MM.1S (cell line): ENCODE measurements around the gene THRA.

Source experiments
- DNase-seq: peaks from one replicate; pipeline ENCODE4 v3.0.0-alpha.2; 2015
- H2AFZ ChIP-seq: fragments of 300-600 bp; sonication (generic); 2 replicates; pipeline ENCODE4 v1.6.0; 2016; ENCODE audit warnings: antibody characterized with exemption, low read length
- H3F3A ChIP-seq: fragments of 300-600 bp; sonication (generic); 2 replicates; pipeline ENCODE4 v1.6.1; 2016; ENCODE audit warnings: mild to moderate bottlenecking, antibody characterized with exemption, low read length, moderate library complexity, mixed read lengths; ENCODE audit not compliant: insufficient read depth
- H3K27ac ChIP-seq: fragments of 300-600 bp; sonication (generic); 2 replicates; pipeline ENCODE4 v1.5.1; 2016; ENCODE audit warnings: mild to moderate bottlenecking, low read length
- H3K27me3 ChIP-seq: fragments of 300-600 bp; sonication (generic); replicated peaks from 2 replicates; pipeline ENCODE4 v1.6.0; 2016; ENCODE audit warnings: low read length; ENCODE audit not compliant: insufficient read depth
- H3K36me3 ChIP-seq: fragments of 300-600 bp; sonication (generic); replicated peaks from 2 replicates; pipeline ENCODE4 v1.6.1; 2016; ENCODE audit warnings: mild to moderate bottlenecking, low read length, mixed read lengths; ENCODE audit not compliant: insufficient read depth
- H3K4me1 ChIP-seq: fragments of 300-600 bp; sonication (generic); 2 replicates; pipeline ENCODE4 v1.6.1; 2016; ENCODE audit warnings: low read length, mixed read lengths
- H3K4me2 ChIP-seq: fragments of 300-600 bp; sonication (generic); 2 replicates; pipeline ENCODE4 v1.6.0; 2016; ENCODE audit warnings: low read depth, low read length
- H3K4me3 ChIP-seq: fragments of 300-600 bp; sonication (generic); 2 replicates; pipeline ENCODE4 v1.5.1; 2016; ENCODE audit warnings: low read length, mixed read lengths
- H3K79me2 ChIP-seq: fragments of 300-600 bp; sonication (generic); 2 replicates; pipeline ENCODE4 v1.6.1; 2016; ENCODE audit warnings: mixed run types, low read length, mixed read lengths
- H3K9ac ChIP-seq: fragments of 300-600 bp; sonication (generic); 2 replicates; pipeline ENCODE4 v1.6.1; 2016; ENCODE audit warnings: low read length, mixed read lengths
- H3K9me2 ChIP-seq: fragments of 300-600 bp; sonication (generic); replicated peaks from 2 replicates; pipeline ENCODE4 v1.6.1; 2016; ENCODE audit warnings: mild to moderate bottlenecking, low read length, mixed read lengths; ENCODE audit not compliant: insufficient read depth
- H3K9me3 ChIP-seq: fragments of 300-600 bp; sonication (generic); replicated peaks from 2 replicates; pipeline ENCODE4 v1.6.1; 2016; ENCODE audit warnings: mild to moderate bottlenecking, low read length, mixed read lengths; ENCODE audit not compliant: insufficient read depth
- H4K20me1 ChIP-seq: fragments of 300-600 bp; sonication (generic); 2 replicates; pipeline ENCODE4 v1.6.1; 2016; ENCODE audit warnings: mild to moderate bottlenecking, low read length, moderate library complexity, mixed read lengths; ENCODE audit not compliant: insufficient read depth
- CTCF ChIP-seq: fragments of 300-600 bp; sonication (generic); IDR thresholded peaks from 2 replicates; pipeline ENCODE4 v1.5.1; 2016; ENCODE audit warnings: antibody characterized with exemption, low read length, mixed read lengths
- EZH2 ChIP-seq: fragments of 300-600 bp; sonication (generic); optimal IDR thresholded peaks from 2 replicates; pipeline ENCODE3; 2017; ENCODE audit warnings: low read depth, mild to moderate bottlenecking, antibody characterized with exemption, low read length, mixed read lengths
- EZH2phosphoT487 ChIP-seq: fragments of 300-600 bp; sonication (generic); IDR thresholded peaks from 2 replicates; pipeline ENCODE4 v1.6.1; 2018; ENCODE audit warnings: antibody characterized with exemption, low read length

The THRA gene

GRCh38 chr17:40032322-40033320 lies 30.1 kb upstream of the THRA start:
- no peak for DNase-seq
- Histone ChIP-seq H3K27me3 (no peaks in the 10 kb centered on the region), H3K9ac (no peak overlapping the region), H3K9me2 (no peaks in the 10 kb centered on the region), H2AFZ (no peak overlapping the region), H3K4me3 (no peak overlapping the region), H4K20me1 (no peaks in the 10 kb centered on the region), H3K36me3 (no peaks in the 10 kb centered on the region), H3K79me2 (no peaks in the 10 kb centered on the region), H3K27ac (no peak overlapping the region), H3K4me2 (no peak overlapping the region), H3K4me1 (no peaks in the 10 kb centered on the region), H3F3A (0 out of 2 replicates have a peak, but pooled peaks cover 2% of the 10 kb centered on the region), H3K9me3 (no peaks in the 10 kb centered on the region)
- TF ChIP-seq CTCF (no peak), EZH2 (no peak), EZH2phosphoT487 (no peak)

- Histone ChIP-seq H3F3A (no peaks in the 10 kb centered on the region), H3K36me3 (no peaks in the 10 kb centered on the region), H3K79me2 (no peaks in the 10 kb centered on the region), H3K9ac (no peak overlapping the region), H3K27ac (no peak overlapping the region), H3K4me3 (no peak overlapping the region), H2AFZ (no peak overlapping the region), H3K4me1 (no peaks in the 10 kb centered on the region), H3K4me2 (no peak overlapping the region), H4K20me1 (no peaks in the 10 kb centered on the region), H3K9me2 (no peaks in the 10 kb centered on the region), H3K9me3 (no peaks in the 10 kb centered on the region), H3K27me3 (no peaks in the 10 kb centered on the region)
- TF ChIP-seq EZH2: no peak
- TF ChIP-seq EZH2phosphoT487: no peak
- no peak for TF ChIP-seq CTCF
- no peak for DNase-seq
Observed at GRCh38 chr17:40033339-40033738, 29.4 kb upstream of the THRA start.

GRCh38 chr17:40034426-40035161 lies 28.2 kb upstream of the THRA start:
- H3K9me2 ChIP-seq: no peaks in the 10 kb centered on the region
- H3K79me2 ChIP-seq: no peaks in the 10 kb centered on the region
- H3F3A ChIP-seq: no peaks in the 10 kb centered on the region
- DNase-seq: no peak
- no peaks in the 10 kb centered on the region for H3K27me3 ChIP-seq
- no peak overlapping the region for H3K4me2 ChIP-seq
- no peaks in the 10 kb centered on the region for H3K4me1 ChIP-seq
- H4K20me1 ChIP-seq: no peaks in the 10 kb centered on the region
- no peak overlapping the region for H3K9ac ChIP-seq
- H2AFZ ChIP-seq: no peak overlapping the region
- no peak overlapping the region for H3K27ac ChIP-seq
- no peaks in the 10 kb centered on the region for H3K9me3 ChIP-seq
- TF ChIP-seq EZH2phosphoT487 (no peak), EZH2 (no peak), CTCF (no peak)
- no peaks in the 10 kb centered on the region for H3K36me3 ChIP-seq
- H3K4me3 ChIP-seq: no peak overlapping the region
